A673 (cell line): Measurements from ENCODE around the gene ERICH6.

Experiments
- EZH2 ChIP-seq: fragments of 200-600 bp; sonication (generic); IDR thresholded peaks from 2 replicates; pipeline ENCODE4 v1.6.1; 2017; ENCODE audit warnings: borderline replicate concordance, low read depth, mild to moderate bottlenecking, mixed read lengths, antibody characterized with exemption, low read length; ENCODE audit not compliant: poor library complexity, severe bottlenecking
- TF ChIP-seq, protein P1 (sequence below): fragments of 300-800, 200-600 bp; sonication (generic); conservative IDR thresholded peaks from 2 replicates; pipeline ENCODE4 v1.5.1; 2017; ENCODE audit warnings: low read depth, mild to moderate bottlenecking, antibody characterized with exemption, low read length, moderate library complexity, mixed read lengths

DNA sequence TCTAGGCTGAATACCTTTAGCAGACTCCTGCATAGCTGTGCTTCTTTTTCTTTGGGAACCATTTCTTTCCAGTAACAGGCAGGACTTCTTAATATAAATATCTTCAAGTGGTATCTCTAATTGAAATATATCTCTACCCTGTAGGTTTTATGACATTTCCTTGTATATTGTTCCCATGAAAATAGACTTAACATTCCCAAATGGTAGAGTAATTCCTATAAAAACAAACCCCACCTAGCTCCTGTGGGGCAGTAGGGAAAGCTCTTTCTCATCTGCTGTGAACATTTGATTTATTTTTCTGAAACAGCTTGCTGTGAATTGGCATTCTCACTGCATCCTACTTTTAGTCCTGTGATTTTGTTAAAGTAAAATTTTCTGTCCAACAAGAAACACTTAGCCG lies 79.8 kb downstream of the ERICH6 start:
- TF ChIP-seq, protein P1, sequence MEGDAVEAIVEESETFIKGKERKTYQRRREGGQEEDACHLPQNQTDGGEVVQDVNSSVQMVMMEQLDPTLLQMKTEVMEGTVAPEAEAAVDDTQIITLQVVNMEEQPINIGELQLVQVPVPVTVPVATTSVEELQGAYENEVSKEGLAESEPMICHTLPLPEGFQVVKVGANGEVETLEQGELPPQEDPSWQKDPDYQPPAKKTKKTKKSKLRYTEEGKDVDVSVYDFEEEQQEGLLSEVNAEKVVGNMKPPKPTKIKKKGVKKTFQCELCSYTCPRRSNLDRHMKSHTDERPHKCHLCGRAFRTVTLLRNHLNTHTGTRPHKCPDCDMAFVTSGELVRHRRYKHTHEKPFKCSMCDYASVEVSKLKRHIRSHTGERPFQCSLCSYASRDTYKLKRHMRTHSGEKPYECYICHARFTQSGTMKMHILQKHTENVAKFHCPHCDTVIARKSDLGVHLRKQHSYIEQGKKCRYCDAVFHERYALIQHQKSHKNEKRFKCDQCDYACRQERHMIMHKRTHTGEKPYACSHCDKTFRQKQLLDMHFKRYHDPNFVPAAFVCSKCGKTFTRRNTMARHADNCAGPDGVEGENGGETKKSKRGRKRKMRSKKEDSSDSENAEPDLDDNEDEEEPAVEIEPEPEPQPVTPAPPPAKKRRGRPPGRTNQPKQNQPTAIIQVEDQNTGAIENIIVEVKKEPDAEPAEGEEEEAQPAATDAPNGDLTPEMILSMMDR = no peak
- no peak for TF ChIP-seq EZH2
